DND-41 (cell line): ENCODE measurements around the gene TAF4.

Source experiments
- ATAC-seq: fragments of 200-7000 bp; cut with Tn5 transposase; 3 replicates; pipeline ENCODE4 v1.9.1; 2021; ENCODE audit warnings: low read depth; ENCODE audit not compliant: insufficient read depth
- DNase-seq: peaks from one replicate; pipeline ENCODE4 v3.0.0-alpha.2; 2020
- H2AFZ ChIP-seq: 2 replicates; pipeline ENCODE4 v1.6.0; 2012; ENCODE audit warnings: low read depth, low read length
- H3K27ac ChIP-seq: 2 replicates; pipeline ENCODE4 v1.5.1; 2012; ENCODE audit warnings: low read length, inconsistent platforms
- H3K27me3 ChIP-seq: fragments of 200-600 bp; sonication (generic); 2 replicates; pipeline ENCODE4 v1.6.0; 2012; ENCODE audit warnings: low read length, mild to moderate bottlenecking, inconsistent platforms; ENCODE audit not compliant: insufficient read depth, poor library complexity
- H3K36me3 ChIP-seq: 2 replicates; pipeline ENCODE4 v1.5.1; 2012; ENCODE audit warnings: low read length, inconsistent platforms; ENCODE audit not compliant: insufficient read depth
- H3K4me1 ChIP-seq: 2 replicates; pipeline ENCODE4 v1.5.1; 2012; ENCODE audit warnings: mild to moderate bottlenecking, low read length; ENCODE audit not compliant: insufficient read depth
- H3K4me2 ChIP-seq: 2 replicates; pipeline ENCODE4 v1.6.0; 2012; ENCODE audit warnings: mild to moderate bottlenecking, moderate library complexity, low read length, inconsistent platforms; ENCODE audit not compliant: insufficient read depth
- H3K4me3 ChIP-seq, 2 experiments: fragments of 200-600 bp in 1 of 2; shearing (Covaris generic) in 1 of 2; 2 replicates each; pipeline ENCODE4 v1.5.1; 2012 to 2016; ENCODE audit warnings: inconsistent platforms in 2 of 2, low read length in 2 of 2, mild to moderate bottlenecking in 2 of 2, low read depth in 1 of 2, moderate library complexity in 1 of 2
- H3K79me2 ChIP-seq: 2 replicates; pipeline ENCODE4 v1.6.0; 2012; ENCODE audit warnings: low read length, inconsistent platforms; ENCODE audit not compliant: insufficient read depth
- H3K9ac ChIP-seq: 2 replicates; pipeline ENCODE4 v1.6.0; 2012; ENCODE audit warnings: low read depth, mild to moderate bottlenecking, inconsistent platforms, low read length, moderate library complexity
- H3K9me3 ChIP-seq: 2 replicates; pipeline ENCODE4 v1.5.1; 2012; ENCODE audit warnings: low read length, moderate library complexity, mild to moderate bottlenecking, inconsistent platforms; ENCODE audit not compliant: insufficient read depth, severe bottlenecking
- H4K20me1 ChIP-seq: 2 replicates; pipeline ENCODE4 v1.6.0; 2012; ENCODE audit warnings: low read length; ENCODE audit not compliant: insufficient read depth
- CTCF ChIP-seq: IDR thresholded peaks from 2 replicates; pipeline ENCODE4 v1.5.1; 2012; ENCODE audit warnings: borderline replicate concordance, low read length, moderate library complexity, mild to moderate bottlenecking; ENCODE audit not compliant: poor library complexity, severe bottlenecking; ENCODE audit errors: extremely low read depth
- EZH2 ChIP-seq: IDR thresholded peaks from 3 replicates; pipeline ENCODE4 v1.6.1; 2012; ENCODE audit warnings: borderline replicate concordance, low read depth, mild to moderate bottlenecking, moderate library complexity, low read length, inconsistent platforms; ENCODE audit not compliant: severe bottlenecking

TAF4 gene

GRCh38 chr20:62045118-62045517 is 20.6 kb downstream of the TAF4 start:
- H3K4me3 ChIP-seq, result no peak overlapping the region
- peaks cover 3% of the 10 kb centered on the region; the same call in 1 of the 2 replicates for H3K36me3 ChIP-seq
- peaks cover 99% of the 10 kb centered on the region for H3K79me2 ChIP-seq
- ATAC-seq (no peak), DNase-seq (no peak)
- H3K27me3 ChIP-seq, result no peaks in the 10 kb centered on the region
- no peak overlapping the region for H3K4me2 ChIP-seq
- H3K9me3 ChIP-seq, result no peaks in the 10 kb centered on the region
- no peak overlapping the region for H2AFZ ChIP-seq
- TF ChIP-seq EZH2, result no peak
- TF ChIP-seq CTCF, result no peak
- peaks cover 94% of the 10 kb centered on the region for H4K20me1 ChIP-seq
- no peaks in the 10 kb centered on the region for H3K4me1 ChIP-seq
- H3K27ac ChIP-seq, result no peak overlapping the region
- H3K9ac ChIP-seq, result no peak overlapping the region

- Histone ChIP-seq H3K79me2 (peaks cover 99% of the 10 kb centered on the region), H3K36me3 (peaks cover 3% of the 10 kb centered on the region; the same call in 1 of the 2 replicates), H3K4me1 (no peaks in the 10 kb centered on the region), H3K27ac (no peak overlapping the region), H3K4me2 (no peak overlapping the region), H3K9me3 (no peaks in the 10 kb centered on the region), H3K27me3 (no peaks in the 10 kb centered on the region), H2AFZ (no peak overlapping the region), H3K9ac (no peak overlapping the region), H3K4me3 (no peak overlapping the region), H4K20me1 (peaks cover 94% of the 10 kb centered on the region)
- DNase-seq (no peak), ATAC-seq (no peak)
- TF ChIP-seq EZH2 (no peak), CTCF (no peak)
Measured at GRCh38 chr20:62044631-62045030, 21.1 kb downstream of the TAF4 start.

- peaks cover 3% of the 10 kb centered on the region; the same call in 1 of the 2 replicates for H3K36me3 ChIP-seq
- no peak overlapping the region for H3K9ac ChIP-seq
- no peaks in the 10 kb centered on the region for H3K27me3 ChIP-seq
- no peak overlapping the region for H3K27ac ChIP-seq
- no peak for ATAC-seq
- H3K79me2 ChIP-seq, result peaks cover 99% of the 10 kb centered on the region
- H3K4me2 ChIP-seq, result no peak overlapping the region
- H3K4me1 ChIP-seq, result no peaks in the 10 kb centered on the region
- no peak for DNase-seq
- H3K4me3 ChIP-seq, result no peak overlapping the region
- H2AFZ ChIP-seq, result no peak overlapping the region
- no peaks in the 10 kb centered on the region for H3K9me3 ChIP-seq
- peaks cover 88% of the 10 kb centered on the region for H4K20me1 ChIP-seq
- TF ChIP-seq CTCF, result no peak
- TF ChIP-seq EZH2, result no peak
Measured at GRCh38 chr20:62043131-62043914, 22.4 kb downstream of the TAF4 start.
